Stimulated activated CD8-positive, alpha-beta memory T cell treated with anti-CD3 and anti-CD28 coated beads, Interleukin-7, amount 100 ng/mL, for 48 hours (primary cell): ENCODE measurements around the gene RPL41.

ENCODE experiments used
- DNase-seq, 2 donors: peaks; one replicate each; pipeline ENCODE4 v3.0.0-alpha.2; 2020; ENCODE audit warnings: low read depth in 1 of 2; ENCODE audit errors: extremely low read depth in 1 of 2

RPL41 gene

GRCh38 chr12:56127485-56127887 lies 11.1 kb downstream of the RPL41 start:
- DNase-seq: no peak

GRCh38 chr12:56127888-56128669 lies 11.6 kb downstream of the RPL41 start, which contains the start of gene ESYT1:
TSS of gene ESYT1 (plus strand) at chr12:56128267. CDS start at chr12:56128320, 53 bp downstream.
- peak; percentile 92 to 98 for DNase-seq

GRCh38 chr12:56128670-56129205 lies 12.3 kb downstream of the RPL41 start:
- no peak for DNase-seq

GRCh38 chr12:56129206-56129941 lies 12.9 kb downstream of the RPL41 start:
- peak; percentile 73 to 75 for DNase-seq

- DNase-seq: no peak
These were observed 13.6 kb downstream of the RPL41 start for GRCh38 chr12:56129942-56130495.

GRCh38 chr12:56130876-56131275 lies 14.4 kb downstream of the RPL41 start:
- no peak for DNase-seq

GRCh38 chr12:56134897-56135296 lies 18.5 kb downstream of the RPL41 start:
- DNase-seq: no peak

GRCh38 chr12:56137853-56138571 lies 21.6 kb downstream of the RPL41 start:
- no peak for DNase-seq

GRCh38 chr12:56141946-56142784 lies 25.7 kb downstream of the RPL41 start:
- DNase-seq: no peak

GRCh38 chr12:56143217-56143616 lies 26.8 kb downstream of the RPL41 start:
- no peak for DNase-seq

- no peak for DNase-seq
These were observed 27.4 kb downstream of the RPL41 start for GRCh38 chr12:56143870-56144269.

- no peak for DNase-seq
These were observed 28.8 kb downstream of the RPL41 start for GRCh38 chr12:56145217-56145616.

GRCh38 chr12:56146492-56147460 lies 30.3 kb downstream of the RPL41 start:
- no peak for DNase-seq

- no peak for DNase-seq
These were observed 34.1 kb downstream of the RPL41 start for GRCh38 chr12:56150563-56150962.

GRCh38 chr12:56151672-56152131 lies 35.3 kb downstream of the RPL41 start:
- DNase-seq: peak; percentile 45 to 51

- peak; percentile 89 to 94 for DNase-seq
These were observed 35.8 kb downstream of the RPL41 start, which contains the start of gene MYL6B for GRCh38 chr12:56152132-56152755. TSS of gene MYL6B (plus strand) at chr12:56152587. CDS start at chr12:56153919, 1,332 bp downstream.

GRCh38 chr12:56152756-56153677 lies 36.6 kb downstream of the RPL41 start:
- no peak for DNase-seq
